ENCODE results near the gene LANCL1. TPM values are rescaled to one million over a fixed set of nuclear protein-coding genes. Genes with fewer than 3 reads are reported as not detected.

The LANCL1 gene
- total RNA-seq, 1 experiment from 2014 or later: 49.9 TPM

DNA sequence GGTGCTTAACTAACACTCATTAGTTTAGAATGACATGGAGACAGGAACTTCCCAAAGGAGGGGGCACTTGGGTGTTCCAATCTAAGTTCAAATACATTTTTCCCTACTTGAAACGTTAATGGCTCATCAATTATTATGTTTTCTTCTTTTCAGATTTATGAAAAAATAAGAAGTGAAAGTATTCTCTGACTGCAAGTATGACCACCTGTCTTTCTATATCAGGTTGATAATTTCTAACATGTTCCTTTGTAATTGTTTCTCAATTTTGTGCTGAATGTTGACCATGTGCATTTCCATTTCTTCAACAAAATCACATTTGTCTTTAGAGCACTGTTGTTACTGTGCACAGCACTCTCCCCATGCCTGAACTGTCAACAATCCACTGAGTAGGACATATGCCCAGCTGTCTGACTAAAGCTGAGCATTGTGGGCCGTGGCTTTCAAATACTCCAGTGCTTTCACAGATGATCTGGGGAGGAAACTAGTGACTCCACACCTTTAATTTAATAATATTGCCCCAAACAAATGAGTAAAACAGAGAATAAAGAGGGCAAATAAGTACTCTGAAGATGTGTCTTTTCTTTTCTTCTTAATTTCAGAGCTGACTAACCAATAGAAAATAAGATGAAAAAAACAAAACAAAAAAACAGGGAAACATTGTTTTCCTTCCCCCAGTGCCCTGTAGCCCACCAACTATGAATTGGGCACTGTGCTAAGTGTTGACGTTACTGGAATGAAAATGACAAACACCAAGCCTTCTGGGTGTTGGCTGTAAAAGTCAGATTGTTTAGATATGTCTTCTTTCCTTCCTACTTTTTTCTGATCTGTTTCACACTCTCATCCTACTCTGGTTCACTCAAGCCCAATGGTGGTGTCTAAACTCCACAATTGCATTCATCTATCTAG lies 16.0 kb downstream of the LANCL1 start:
- Histone ChIP-seq H3K14ac (ENCODE audit: insufficient read depth, low read length) (no peak overlapping the region), H2BK20ac (ENCODE audit: low read depth, low read length, poor library complexity, severe bottlenecking) (no peak overlapping the region), H3K9ac (ENCODE audit: extremely low read depth, insufficient read length, low read length) (no peak overlapping the region), H4K8ac (replicated peaks; ENCODE audit: insufficient read length, low read depth, low read length) (no peak overlapping the region), H3K4me2 (ENCODE audit: insufficient read depth, insufficient read length, low read length) (no peak overlapping the region), H3K4ac (ENCODE audit: low read depth, low read length) (no peak overlapping the region), H3T11ph (ENCODE audit: low read length) (no peak overlapping the region), H4K5ac (ENCODE audit: insufficient read length, low read depth, low read length) (no peak overlapping the region), H3K23me2 (ENCODE audit: insufficient read length, low read depth, low read length, poor library complexity, severe bottlenecking) (no peaks in the 10 kb centered on the region), H3K18ac (ENCODE audit: insufficient read length, low read depth, low read length) (no peak overlapping the region), H2BK15ac (ENCODE audit: low read depth, low read length) (no peak overlapping the region), H2BK120ac (ENCODE audit: low read depth, low read length, poor library complexity, severe bottlenecking) (no peak overlapping the region), H3K79me2 (ENCODE audit: insufficient read depth, low read length) (no peaks in the 10 kb centered on the region), H3K79me1 (ENCODE audit: insufficient read depth, low read depth, low read length, poor library complexity, severe bottlenecking) (no peaks in the 10 kb centered on the region), H3K4me1 (ENCODE audit: insufficient read depth, low read length) (no peaks in the 10 kb centered on the region), H3K56ac (ENCODE audit: insufficient read length, low read depth, low read length) (no peak overlapping the region), H4K20me1 (ENCODE audit: control insufficient read depth, insufficient read depth, insufficient read length) (no peaks in the 10 kb centered on the region), H3K27me3 (ENCODE audit: insufficient read depth, low read length) (no peaks in the 10 kb centered on the region), H3K9me3 (ENCODE audit: control insufficient read depth, low read depth, low read length) (no peaks in the 10 kb centered on the region), H3K23ac (ENCODE audit: insufficient read length, low read depth, low read length) (no peak overlapping the region), H3K27ac (ENCODE audit: insufficient read length, low read depth, low read length) (no peak overlapping the region), H4K91ac (ENCODE audit: insufficient read length, low read depth, low read length) (no peak overlapping the region), H2AFZ (ENCODE audit: low read length) (no peak overlapping the region), H2AK5ac (ENCODE audit: insufficient read length, low read length) (no peak overlapping the region), H2BK12ac (ENCODE audit: insufficient read length, low read depth, low read length) (no peak overlapping the region), H2BK5ac (ENCODE audit: insufficient read length, low read length) (no peak overlapping the region)
- no CpG with 5 or more reads among the region's 3 CpGs for WGBS (ENCODE audit: extremely low coverage, insufficient read length, low lambda C conversion rate)
- H3K27me3 Mint-ChIP-seq (ENCODE audit: low read depth): no peaks in the 10 kb centered on the region
- peaks cover 4 to 34% (median 24%) of the 10 kb centered on the region in 3 experiments; a peak in 6 of 7 replicates for H3K36me3 Mint-ChIP-seq (ENCODE audit: insufficient read depth in 1 of 3, low read depth in 3 of 3)
- H3K4me1 Mint-ChIP-seq: no peaks in the 10 kb centered on the region
- H3K27ac Mint-ChIP-seq: 0 out of 7 replicates have a peak overlapping the region, but pooled peaks of 2 of the 3 experiments have one; percentile 18 to 56
- DNase-seq: no peak
- H3K9me3 Mint-ChIP-seq: no peaks in the 10 kb centered on the region
- TF ChIP-seq, protein P1, sequence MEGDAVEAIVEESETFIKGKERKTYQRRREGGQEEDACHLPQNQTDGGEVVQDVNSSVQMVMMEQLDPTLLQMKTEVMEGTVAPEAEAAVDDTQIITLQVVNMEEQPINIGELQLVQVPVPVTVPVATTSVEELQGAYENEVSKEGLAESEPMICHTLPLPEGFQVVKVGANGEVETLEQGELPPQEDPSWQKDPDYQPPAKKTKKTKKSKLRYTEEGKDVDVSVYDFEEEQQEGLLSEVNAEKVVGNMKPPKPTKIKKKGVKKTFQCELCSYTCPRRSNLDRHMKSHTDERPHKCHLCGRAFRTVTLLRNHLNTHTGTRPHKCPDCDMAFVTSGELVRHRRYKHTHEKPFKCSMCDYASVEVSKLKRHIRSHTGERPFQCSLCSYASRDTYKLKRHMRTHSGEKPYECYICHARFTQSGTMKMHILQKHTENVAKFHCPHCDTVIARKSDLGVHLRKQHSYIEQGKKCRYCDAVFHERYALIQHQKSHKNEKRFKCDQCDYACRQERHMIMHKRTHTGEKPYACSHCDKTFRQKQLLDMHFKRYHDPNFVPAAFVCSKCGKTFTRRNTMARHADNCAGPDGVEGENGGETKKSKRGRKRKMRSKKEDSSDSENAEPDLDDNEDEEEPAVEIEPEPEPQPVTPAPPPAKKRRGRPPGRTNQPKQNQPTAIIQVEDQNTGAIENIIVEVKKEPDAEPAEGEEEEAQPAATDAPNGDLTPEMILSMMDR (conservative IDR thresholded peaks at IDR 0.05): no peak
- no peak overlapping the region for H3K4me3 Mint-ChIP-seq

Data from H9 (cell line).